ENCODE data around the gene SHISA3. TPM values are rescaled to one million over a fixed set of nuclear protein-coding genes. Genes with fewer than 3 reads are reported as not detected.

Gene SHISA3
- total RNA-seq, 4 donors from 2014 or later, result 0.37 to 1.8 (median 0.55) TPM

GRCh38 chr4:42442601-42443000 is 45.3 kb downstream of the SHISA3 start:
- Histone ChIP-seq H3K27ac (no peak overlapping the region), H3K4me1 (no peaks in the 10 kb centered on the region), H3K4me3 (no peak overlapping the region), H3K9me3 (no peaks in the 10 kb centered on the region), H3K36me3 (no peaks in the 10 kb centered on the region), H3K27me3 (no peaks in the 10 kb centered on the region)
- no peak for DNase-seq
- intact Hi-C loops (cut with DNase I; ENCODE audit: low total_unique reads), result no loop called here
- TF ChIP-seq CTCF (IDR thresholded peaks at IDR 0.05) (no peak), POLR2A (IDR thresholded peaks at IDR 0.05) (no peak)

GRCh38 chr4:42445038-42445437 is 47.8 kb downstream of the SHISA3 start:
- Histone ChIP-seq H3K9me3 (no peaks in the 10 kb centered on the region), H3K4me1 (no peaks in the 10 kb centered on the region), H3K4me3 (no peak overlapping the region), H3K27ac (no peak overlapping the region), H3K36me3 (no peaks in the 10 kb centered on the region), H3K27me3 (no peaks in the 10 kb centered on the region)
- TF ChIP-seq POLR2A (IDR thresholded peaks at IDR 0.05) (no peak), CTCF (IDR thresholded peaks at IDR 0.05) (no peak)
- DNase-seq, result no peak
- intact Hi-C loops (cut with DNase I; ENCODE audit: low total_unique reads), result no loop called here

GRCh38 chr4:42446823-42447222 is 49.5 kb downstream of the SHISA3 start:
- Histone ChIP-seq H3K4me3 (no peak overlapping the region), H3K9me3 (no peaks in the 10 kb centered on the region), H3K36me3 (no peaks in the 10 kb centered on the region), H3K27ac (no peak overlapping the region), H3K4me1 (no peaks in the 10 kb centered on the region), H3K27me3 (no peaks in the 10 kb centered on the region)
- intact Hi-C loops (cut with DNase I; ENCODE audit: low total_unique reads), result no loop called here
- no peak for DNase-seq
- TF ChIP-seq POLR2A (IDR thresholded peaks at IDR 0.05) (no peak), CTCF (IDR thresholded peaks at IDR 0.05) (no peak)

Other genes with a start within 250 kb of the SHISA3 start
- gene BEND4, start 244.8 kb upstream of the SHISA3 start, total RNA-seq, result 10 to 100 TPM in 1 of 4 donors, 1 to 10 TPM in 1, under 1 TPM in 2; 0.14 to 13.8 (median 0.65) TPM